C4-2B (cell line): ENCODE data around the gene MALL.
"Not testable (repeated sequence)": the region's sequence is repeated elsewhere in the genome, so short reads cannot be mapped to it uniquely, and the experiment has no call there.

Experiments used
- H3K27ac ChIP-seq: fragments of 450-650 bp; 2 replicates; pipeline ENCODE4 v1.5.1; 2017
- ZFX ChIP-seq: fragments of 450-650 bp; IDR thresholded peaks from 2 replicates; pipeline ENCODE4 v1.6.1; 2017
- TF ChIP-seq, protein P1 (sequence below): fragments of 450-650 bp; conservative IDR thresholded peaks from 2 replicates; pipeline ENCODE4 v1.5.1; 2017; ENCODE audit warnings: mild to moderate bottlenecking

Gene MALL

GRCh38 chr2:110116033-110116710, 550 bp upstream of the MALL start:
- peak overlapping the region; percentile 56 for H3K27ac ChIP-seq
- peak; percentile 47 for TF ChIP-seq ZFX
- TF ChIP-seq, protein P1, sequence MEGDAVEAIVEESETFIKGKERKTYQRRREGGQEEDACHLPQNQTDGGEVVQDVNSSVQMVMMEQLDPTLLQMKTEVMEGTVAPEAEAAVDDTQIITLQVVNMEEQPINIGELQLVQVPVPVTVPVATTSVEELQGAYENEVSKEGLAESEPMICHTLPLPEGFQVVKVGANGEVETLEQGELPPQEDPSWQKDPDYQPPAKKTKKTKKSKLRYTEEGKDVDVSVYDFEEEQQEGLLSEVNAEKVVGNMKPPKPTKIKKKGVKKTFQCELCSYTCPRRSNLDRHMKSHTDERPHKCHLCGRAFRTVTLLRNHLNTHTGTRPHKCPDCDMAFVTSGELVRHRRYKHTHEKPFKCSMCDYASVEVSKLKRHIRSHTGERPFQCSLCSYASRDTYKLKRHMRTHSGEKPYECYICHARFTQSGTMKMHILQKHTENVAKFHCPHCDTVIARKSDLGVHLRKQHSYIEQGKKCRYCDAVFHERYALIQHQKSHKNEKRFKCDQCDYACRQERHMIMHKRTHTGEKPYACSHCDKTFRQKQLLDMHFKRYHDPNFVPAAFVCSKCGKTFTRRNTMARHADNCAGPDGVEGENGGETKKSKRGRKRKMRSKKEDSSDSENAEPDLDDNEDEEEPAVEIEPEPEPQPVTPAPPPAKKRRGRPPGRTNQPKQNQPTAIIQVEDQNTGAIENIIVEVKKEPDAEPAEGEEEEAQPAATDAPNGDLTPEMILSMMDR = peak; percentile 67

GRCh38 chr2:110114831-110115255, 779 bp downstream of the MALL start:
- peak overlapping the region; percentile 56; the same call in 1 of the 2 replicates for H3K27ac ChIP-seq
- no peak for TF ChIP-seq ZFX
- TF ChIP-seq, protein P1 = no peak

GRCh38 chr2:110113961-110114591, 1.5 kb downstream of the MALL start:
- TF ChIP-seq, protein P1 = no peak
- no peak for TF ChIP-seq ZFX
- peak overlapping the region; percentile 22; the same call in 1 of the 2 replicates for H3K27ac ChIP-seq

DNA sequence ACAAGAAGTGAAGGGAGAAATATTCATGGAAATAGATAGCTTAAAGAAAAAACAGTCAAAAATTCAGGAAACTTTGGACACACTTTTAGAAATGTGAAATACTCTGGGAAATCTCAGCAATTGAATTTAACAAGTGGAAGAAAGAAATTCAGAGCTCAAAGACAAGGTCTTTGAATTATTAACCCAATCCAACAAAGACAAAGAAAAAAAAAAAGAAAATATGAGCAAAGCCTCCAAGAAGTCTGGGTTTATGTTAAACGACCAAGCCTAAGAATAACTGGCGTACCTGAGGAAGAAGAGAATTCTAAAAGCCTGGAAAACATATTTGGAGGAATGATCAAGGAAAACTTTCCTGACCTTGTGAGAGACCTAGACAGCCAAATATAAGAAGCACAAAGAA, 7.3 kb downstream of the MALL start:
- H3K27ac ChIP-seq = not testable (repeated sequence)

- TF ChIP-seq, protein P1 = no peak
- TF ChIP-seq ZFX = no peak
- H3K27ac ChIP-seq = peak overlapping the region; percentile 70
Measured at GRCh38 chr2:110107092-110108079, 8.2 kb downstream of the MALL start.

- TF ChIP-seq ZFX = no peak
- TF ChIP-seq, protein P1 = no peak
- H3K27ac ChIP-seq = peak overlapping the region; percentile 70
Measured at GRCh38 chr2:110106642-110107041, 9.0 kb downstream of the MALL start.

- TF ChIP-seq ZFX = no peak
- TF ChIP-seq, protein P1 = no peak
- H3K27ac ChIP-seq = peak overlapping the region; percentile 70
Measured at GRCh38 chr2:110105608-110106467, 9.8 kb downstream of the MALL start.
